ENCODE results near the gene UGT2A3.

- TF ChIP-seq CTCF (IDR thresholded peaks at IDR 0.05) = no peak
- TF ChIP-seq POLR2A (IDR thresholded peaks at IDR 0.05) = no peak
- no peak for TF ChIP-seq POLR2AphosphoS5 (IDR thresholded peaks at IDR 0.05)
- TF ChIP-seq EP300 (IDR thresholded peaks at IDR 0.05) = no peak
Observed at GRCh38 chr4:68985442-68985841, 33.8 kb upstream of the UGT2A3 start.
